ENCODE results near the gene PHRF1. TPM values are rescaled to one million over a fixed set of nuclear protein-coding genes. Genes with fewer than 3 reads are reported as not detected.

The PHRF1 gene
- total and polyA plus RNA-seq, 4 experiments from 2014 or later, result 0.93 to 54.5 (median 33.1) TPM

DNA sequence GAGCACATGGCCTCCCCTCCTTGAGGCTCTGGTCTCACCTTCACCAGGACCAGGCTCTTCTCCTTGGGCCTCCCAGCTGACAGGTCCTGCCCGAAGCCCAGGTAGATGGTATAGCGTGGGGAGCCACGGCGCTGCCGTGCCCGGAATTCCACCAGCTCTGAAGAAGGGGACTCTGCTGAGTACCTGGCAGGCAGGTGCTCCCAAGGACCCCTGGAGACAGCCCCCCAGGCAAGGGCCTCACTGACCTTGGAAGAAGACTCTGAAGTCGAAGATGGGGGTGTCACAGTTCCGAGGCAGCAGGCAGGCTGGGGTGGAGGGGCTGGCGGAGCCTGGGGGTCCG lies 36.7 kb downstream of the PHRF1 start:
- intact Hi-C loops (cut with micrococcal nuclease), result loop anchor here (2.0 kb wide), 2 partner anchors 52 to 110 kb away; partner anchors contain the start of genes LMNTD2 and RASSF7
- CTCF ChIA-PET (ENCODE audit: partially characterized antibody), result no interaction called here
- Mint-ChIP-seq H3K9me3 (peaks cover 0 to 4% (median 0%) of the 10 kb centered on the region in 8 donors), H3K36me3 (peaks cover 4 to 25% of the 10 kb centered on the region in 2 donors), H3K4me3 (no peak overlapping the region), H3K27me3 (no peaks in the 10 kb centered on the region), H3K4me1 (peaks cover 6 to 35% (median 20%) of the 10 kb centered on the region in 4 donors), H3K27ac (peak overlapping the region in 6 of 7 donors; percentile 73 to 95 (median 90))
- no peaks in the 10 kb centered on the region for H3K27me3 ChIP-seq (ENCODE audit: insufficient read depth, low read length)
- POLR2A ChIA-PET (ENCODE audit: partially characterized antibody), result interaction anchor here (0.9 to 4.1 kb wide), 11 partner anchors 12 to 196 kb away, joined by 3 to 27 read pairs (median 4); partner anchors contain the start of genes HRAS, PHRF1 and RPLP2
- H3K36me3 ChIP-seq (ENCODE audit: insufficient read depth, low read length), result peaks cover 42% of the 10 kb centered on the region
- no peak overlapping the region for H3K4me3 ChIP-seq (ENCODE audit: low read length in 2 of 2)
- H3K4me1 ChIP-seq (ENCODE audit: insufficient read depth, low read length), result peaks cover 29% of the 10 kb centered on the region
- peak in 1 of 5 donors; percentile 40 for DNase-seq
- peak overlapping the region; percentile 96 for H3K27ac ChIP-seq (ENCODE audit: low read depth, low read length)
- no peaks in the 10 kb centered on the region for H3K9me3 ChIP-seq (ENCODE audit: control insufficient read depth in 1 of 2, low read length in 2 of 2)

DNA sequence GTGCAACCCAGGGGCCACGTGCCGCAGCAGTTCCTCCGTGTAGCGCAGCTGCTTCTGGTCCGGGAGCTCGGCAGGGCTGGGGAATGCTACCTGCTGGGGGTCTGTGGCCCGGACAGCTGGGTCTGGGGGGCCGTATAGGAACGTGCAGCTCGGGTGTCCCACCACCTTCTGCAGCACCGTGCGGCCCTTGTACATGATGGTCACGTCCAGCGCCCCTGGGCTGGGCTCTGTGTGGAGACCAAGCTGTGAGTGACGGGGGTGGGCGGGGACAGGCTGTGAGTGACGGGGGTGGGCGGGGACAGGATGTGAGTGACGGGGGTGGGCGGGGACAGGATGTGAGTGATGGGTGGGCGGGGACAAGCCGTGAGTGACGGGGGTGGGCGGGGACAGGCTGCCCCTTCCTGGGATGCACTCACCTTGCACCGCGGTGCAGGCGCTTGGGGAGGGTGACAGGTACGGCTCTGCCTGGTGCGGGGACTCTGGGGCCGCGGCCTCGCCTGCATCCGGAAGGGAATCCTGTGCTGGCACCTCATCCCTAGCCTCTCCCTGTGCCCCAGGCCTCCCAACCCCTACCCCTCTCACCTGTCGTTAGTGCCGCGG lies 37.2 kb downstream of the PHRF1 start:
- CTCF ChIA-PET (ENCODE audit: partially characterized antibody), result interaction anchor here (0.7 to 1.3 kb wide), 2 partner anchors 83 to 152 kb away, joined by 3 to 5 read pairs; no protein-coding TSS in a partner anchor
- peak overlapping the region in 3 of 8 donors; percentile 29 to 77 (median 76) for H3K4me3 Mint-ChIP-seq
- H3K27me3 ChIP-seq (ENCODE audit: insufficient read depth, low read length), result no peaks in the 10 kb centered on the region
- H3K9me3 Mint-ChIP-seq, result peaks cover 0 to 4% (median 0%) of the 10 kb centered on the region in 8 donors
- peak overlapping the region; percentile 96 for H3K27ac ChIP-seq (ENCODE audit: low read depth, low read length)
- POLR2A ChIA-PET (ENCODE audit: partially characterized antibody), result interaction anchor here (0.9 to 4.1 kb wide), 10 partner anchors 12 to 196 kb away, joined by 3 to 27 read pairs (median 5); partner anchors contain the start of genes PHRF1 and RPLP2
- H3K4me3 ChIP-seq (ENCODE audit: low read length in 2 of 2), result no peak overlapping the region
- H3K36me3 Mint-ChIP-seq, result peaks cover 4 to 21% of the 10 kb centered on the region in 2 donors
- DNase-seq, result peak; percentile 71 to 90 (median 78)
- peaks cover 6 to 35% (median 20%) of the 10 kb centered on the region in 4 donors for H3K4me1 Mint-ChIP-seq
- peak overlapping the region in 6 of 7 donors; percentile 87 to 93 (median 90) for H3K27ac Mint-ChIP-seq
- H3K27me3 Mint-ChIP-seq, result no peaks in the 10 kb centered on the region
- no peaks in the 10 kb centered on the region for H3K9me3 ChIP-seq (ENCODE audit: control insufficient read depth in 1 of 2, low read length in 2 of 2)
- H3K36me3 ChIP-seq (ENCODE audit: insufficient read depth, low read length), result peaks cover 36% of the 10 kb centered on the region
- intact Hi-C loops (cut with micrococcal nuclease), result loop anchor here (2.0 kb wide), 2 partner anchors 53 to 109 kb away; partner anchors contain the start of genes LMNTD2 and RASSF7
- peaks cover 29% of the 10 kb centered on the region for H3K4me1 ChIP-seq (ENCODE audit: insufficient read depth, low read length)

DNA sequence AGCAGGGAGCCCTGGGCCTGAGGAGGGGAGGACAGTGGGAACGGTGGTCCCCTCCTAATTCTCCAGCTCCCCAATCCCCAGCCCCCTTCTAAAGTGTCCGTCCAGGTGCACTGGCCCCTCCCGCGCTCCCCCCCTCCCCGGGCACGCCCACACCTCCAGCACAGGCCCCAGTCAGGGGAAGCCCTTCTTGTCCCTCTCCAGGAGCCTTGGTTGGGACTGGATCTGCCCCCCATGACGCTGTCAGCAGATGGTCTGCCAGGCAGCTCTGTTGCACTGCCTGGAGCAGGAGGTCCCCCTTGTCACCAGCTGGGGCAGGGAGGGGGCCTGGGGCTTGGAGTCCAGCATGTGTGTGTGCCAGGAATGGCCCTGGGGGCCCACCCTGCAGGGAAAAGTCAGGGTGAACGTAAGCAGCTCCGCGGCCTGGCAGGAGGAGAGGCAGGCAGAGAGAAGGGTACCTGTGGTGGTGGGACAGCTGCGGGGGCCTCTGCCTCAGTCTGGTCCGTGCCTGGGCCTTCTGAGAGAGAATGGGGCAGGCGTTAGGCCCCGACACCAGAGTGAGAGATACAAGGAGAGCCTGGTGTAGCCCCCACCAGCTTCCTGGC lies 37.9 kb downstream of the PHRF1 start:
- Mint-ChIP-seq H3K4me3 (peak overlapping the region; percentile 67 to 83 (median 76)), H3K27me3 (no peaks in the 10 kb centered on the region), H3K27ac (peak overlapping the region; percentile 64 to 93 (median 90)), H3K4me1 (peaks cover 6 to 35% (median 20%) of the 10 kb centered on the region in 4 donors), H3K9me3 (peaks cover 0 to 4% (median 0%) of the 10 kb centered on the region in 8 donors), H3K36me3 (peaks cover 4 to 19% of the 10 kb centered on the region in 2 donors)
- no peak overlapping the region for H3K4me3 ChIP-seq (ENCODE audit: low read length in 2 of 2)
- peaks cover 32% of the 10 kb centered on the region for H3K36me3 ChIP-seq (ENCODE audit: insufficient read depth, low read length)
- peak overlapping the region; percentile 96 for H3K27ac ChIP-seq (ENCODE audit: low read depth, low read length)
- ChIA-PET CTCF (ENCODE audit: partially characterized antibody) (interaction anchor here (0.7 to 1.3 kb wide), 2 partner anchors 82 to 152 kb away, joined by 3 to 5 read pairs; no protein-coding TSS in a partner anchor), POLR2A (ENCODE audit: partially characterized antibody) (interaction anchor here (0.7 to 4.1 kb wide), 8 partner anchors 26 to 195 kb away, joined by 3 to 27 read pairs (median 5); partner anchors contain the start of genes PHRF1 and RPLP2)
- peaks cover 29% of the 10 kb centered on the region for H3K4me1 ChIP-seq (ENCODE audit: insufficient read depth, low read length)
- intact Hi-C loops (cut with micrococcal nuclease), result no loop called here
- H3K27me3 ChIP-seq (ENCODE audit: insufficient read depth, low read length), result no peaks in the 10 kb centered on the region
- H3K9me3 ChIP-seq (ENCODE audit: control insufficient read depth in 1 of 2, low read length in 2 of 2), result no peaks in the 10 kb centered on the region
- DNase-seq, result no peak

DNA sequence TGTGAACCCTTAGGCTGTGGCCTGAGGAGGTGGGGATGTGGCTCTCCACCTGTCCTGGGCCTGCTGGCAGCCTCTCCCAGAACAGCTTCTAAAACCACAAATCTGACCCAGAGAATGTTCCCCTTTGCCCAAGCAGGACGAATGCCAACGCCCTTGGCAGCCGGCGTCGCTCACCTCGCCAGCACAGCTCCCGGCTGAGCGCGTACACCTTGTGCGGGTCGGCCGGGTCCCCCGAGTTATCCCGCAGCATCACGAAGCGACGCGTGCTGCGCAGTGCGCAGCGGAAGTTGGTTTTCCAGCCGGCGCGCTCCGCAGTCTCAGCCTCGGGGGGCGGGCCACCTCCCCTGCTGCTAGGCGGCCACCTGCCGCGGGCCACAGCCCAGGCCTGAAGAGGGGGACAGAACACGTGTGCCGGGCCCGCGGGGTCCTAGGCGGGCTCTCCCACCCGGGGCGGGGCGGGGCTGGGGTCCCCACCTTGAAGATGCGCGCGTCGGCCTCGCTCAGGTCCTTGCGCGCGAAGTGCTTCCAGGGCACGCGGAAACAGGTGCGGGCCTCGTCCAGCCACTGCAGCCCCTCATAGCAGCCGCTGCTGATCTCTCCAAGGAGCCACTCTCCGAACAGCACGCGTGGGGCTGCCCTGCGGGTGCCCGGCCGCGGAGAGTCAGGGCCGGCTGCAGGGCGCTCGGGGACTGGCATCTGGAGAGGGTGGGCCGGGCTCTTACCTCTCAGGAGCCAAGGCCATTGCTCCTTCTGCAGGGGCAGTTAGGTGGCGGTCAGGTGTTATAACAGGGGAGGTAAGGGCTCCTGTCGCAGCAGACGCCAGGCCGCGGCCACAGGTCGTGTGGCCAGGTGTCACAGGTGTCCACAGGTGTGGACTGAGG lies 38.6 kb downstream of the PHRF1 start:
- H3K27ac Mint-ChIP-seq, result peak overlapping the region; percentile 87 to 96 (median 93)

DNA sequence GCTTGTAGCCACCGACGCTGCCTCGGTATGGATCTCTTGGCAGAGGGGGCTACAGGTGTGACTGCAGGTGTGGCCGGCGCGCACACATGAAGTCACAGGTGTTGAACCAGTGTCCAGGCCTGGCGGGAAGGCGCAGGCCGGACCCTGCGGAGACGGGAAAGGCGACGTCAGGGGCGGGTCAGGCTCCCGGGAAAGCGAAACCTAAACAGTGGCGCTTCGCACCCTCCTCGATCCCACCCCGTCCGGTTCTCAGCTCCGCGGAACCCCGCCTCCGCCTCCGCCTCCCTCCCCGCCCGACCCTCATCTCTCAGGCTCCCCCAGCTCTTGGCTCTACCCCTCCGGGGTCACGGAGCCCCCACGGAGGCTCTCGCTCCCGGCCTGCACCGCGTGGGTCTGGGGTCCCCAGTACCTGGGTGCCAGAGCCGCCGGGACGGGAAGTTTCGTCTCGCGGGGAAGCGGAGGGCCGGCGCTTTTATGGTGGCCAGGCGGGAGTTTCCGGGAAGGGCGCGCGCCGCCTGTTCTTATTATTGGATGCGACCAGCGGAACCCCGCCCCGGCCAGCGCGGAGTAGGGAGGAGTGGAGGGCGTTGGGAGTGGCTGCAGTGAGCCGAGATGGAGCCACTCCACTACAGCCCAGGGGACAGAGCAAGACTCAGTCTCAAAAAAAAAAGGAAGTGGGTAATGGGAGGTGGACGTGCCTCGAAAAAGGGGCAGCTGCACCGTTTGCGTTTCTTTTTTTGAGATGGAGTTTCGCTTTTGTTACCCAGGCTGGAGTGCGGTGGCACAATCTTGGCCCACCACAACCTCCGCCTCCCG lies 39.4 kb downstream of the PHRF1 start, which contains the start of gene IRF7:
IRF7 (minus strand) TSS at position 447 of the 816 bp plus-strand sequence. CDS start 586 bp downstream, outside the sequence.
- Histone ChIP-seq H3K4me1 (ENCODE audit: insufficient read depth, low read length) (peaks cover 29% of the 10 kb centered on the region), H3K4me3 (ENCODE audit: low read length in 2 of 2) (peak within 1 kb of the TSS; percentile 78 to 80), H3K36me3 (ENCODE audit: insufficient read depth, low read length) (peaks cover 24% of the 10 kb centered on the region), H3K9me3 (ENCODE audit: control insufficient read depth in 1 of 2, low read length in 2 of 2) (no peaks in the 10 kb centered on the region), H3K27me3 (ENCODE audit: insufficient read depth, low read length) (no peaks in the 10 kb centered on the region), H3K27ac (ENCODE audit: low read depth, low read length) (peak within 1 kb of the TSS; percentile 96)
- CTCF ChIA-PET (ENCODE audit: partially characterized antibody), result no interaction called here
- H3K27ac Mint-ChIP-seq, result peak within 1 kb of the TSS; percentile 89 to 96 (median 93)
- no peaks in the 10 kb centered on the region for H3K27me3 Mint-ChIP-seq
- H3K4me1 Mint-ChIP-seq, result peaks cover 6 to 35% (median 20%) of the 10 kb centered on the region in 4 donors
- DNase-seq, result peak; percentile 79 to 89 (median 83)
- H3K36me3 Mint-ChIP-seq, result peaks cover 4 to 18% of the 10 kb centered on the region in 2 donors
- peak within 1 kb of the TSS; percentile 90 to 96 (median 93) for H3K4me3 Mint-ChIP-seq
- POLR2A ChIA-PET (ENCODE audit: partially characterized antibody), result interaction anchor here (0.6 to 1.5 kb wide), 13 partner anchors 11 to 80 kb away, joined by 3 to 13 read pairs (median 3); partner anchors contain the start of genes DEAF1, LMNTD2, PHRF1 and RASSF7
- intact Hi-C loops (cut with micrococcal nuclease), result loop anchor here (1.0 to 5.0 kb wide), 3 partner anchors 39 to 192 kb away; partner anchors contain the start of genes DEAF1, PHRF1, PIDD1 and RPLP2
- H3K9me3 Mint-ChIP-seq, result peaks cover 0 to 4% (median 0%) of the 10 kb centered on the region in 8 donors

More for the DNA sequence above, 38.6 kb downstream of the PHRF1 start:
- Histone ChIP-seq H3K4me1 (ENCODE audit: insufficient read depth, low read length) (peaks cover 29% of the 10 kb centered on the region), H3K4me3 (ENCODE audit: low read length in 2 of 2) (peak overlapping the region; percentile 78 to 80), H3K27ac (ENCODE audit: low read depth, low read length) (peak overlapping the region; percentile 96), H3K27me3 (ENCODE audit: insufficient read depth, low read length) (no peaks in the 10 kb centered on the region), H3K36me3 (ENCODE audit: insufficient read depth, low read length) (peaks cover 30% of the 10 kb centered on the region), H3K9me3 (ENCODE audit: control insufficient read depth in 1 of 2, low read length in 2 of 2) (no peaks in the 10 kb centered on the region)
- peaks cover 0 to 4% (median 0%) of the 10 kb centered on the region in 8 donors for H3K9me3 Mint-ChIP-seq
- H3K27me3 Mint-ChIP-seq, result no peaks in the 10 kb centered on the region
- peak in 1 of 5 donors; percentile 46 for DNase-seq
- peak overlapping the region; percentile 90 to 96 (median 93) for H3K4me3 Mint-ChIP-seq
- peaks cover 4 to 19% of the 10 kb centered on the region in 2 donors for H3K36me3 Mint-ChIP-seq
- CTCF ChIA-PET (ENCODE audit: partially characterized antibody), result no interaction called here
- POLR2A ChIA-PET (ENCODE audit: partially characterized antibody), result interaction anchor here (0.7 to 4.1 kb wide), 13 partner anchors 10 to 123 kb away, joined by 3 to 27 read pairs (median 4); partner anchors contain the start of genes LMNTD2, PHRF1, RASSF7 and SCT
- intact Hi-C loops (cut with micrococcal nuclease), result loop anchor here (1.0 to 5.0 kb wide), 3 partner anchors 39 to 192 kb away; partner anchors contain the start of genes DEAF1, PHRF1, PIDD1 and RPLP2
- H3K4me1 Mint-ChIP-seq, result peaks cover 6 to 35% (median 20%) of the 10 kb centered on the region in 4 donors
